Progenitor cell of endocrine pancreas (in vitro differentiated cells): Measurements from ENCODE around the gene ZFP92. TPM values are rescaled to one million over a fixed set of nuclear protein-coding genes. Genes with fewer than 3 reads are reported as not detected.
"Not testable (repeated sequence)": the region's sequence is repeated elsewhere in the genome, so short reads cannot be mapped to it uniquely, and the experiment has no call there.

ENCODE experiments used
- DNase-seq: peaks from one replicate; pipeline ENCODE4 v3.0.0; 2021; ENCODE audit warnings: low spot score; ENCODE audit not compliant: unreplicated experiment
- H3K27ac Mint-ChIP-seq: 2 replicates; pipeline ENCODE4 v1.8.0; 2021; ENCODE audit warnings: mild to moderate bottlenecking, moderate library complexity, mixed read lengths
- H3K27me3 Mint-ChIP-seq: 2 replicates; pipeline ENCODE4 v1.8.0; 2021; ENCODE audit warnings: mixed read lengths
- H3K36me3 Mint-ChIP-seq: 2 replicates; pipeline ENCODE4 v1.8.0; 2022; ENCODE audit warnings: mixed read lengths; ENCODE audit not compliant: insufficient read depth
- H3K4me1 Mint-ChIP-seq: 2 replicates; pipeline ENCODE4 v1.8.0; 2021; ENCODE audit warnings: low read depth, mixed read lengths
- H3K4me3 Mint-ChIP-seq: 2 replicates; pipeline ENCODE4 v1.8.0; 2021; ENCODE audit warnings: low read depth, mild to moderate bottlenecking, moderate library complexity, mixed read lengths
- H3K9me3 Mint-ChIP-seq: 2 replicates; pipeline ENCODE4 v1.8.0; 2021; ENCODE audit warnings: low read depth, mixed read lengths
- total RNA-seq: library from RNA; stranded (reverse); gene quantifications from 2 replicates; pipeline ENCODE4 v1.2.1, GENCODE V29; 2021
- TF ChIP-seq, protein P1 (sequence below): fragments of 200-600 bp; sonication (generic); IDR thresholded peaks from one replicate; pipeline ENCODE4 v1.5.0; 2021; ENCODE audit warnings: antibody characterized with exemption, mild to moderate bottlenecking; ENCODE audit not compliant: unreplicated experiment

The ZFP92 gene
- total RNA-seq, 1 donor from 2014 or later: 0.38 TPM

DNA sequence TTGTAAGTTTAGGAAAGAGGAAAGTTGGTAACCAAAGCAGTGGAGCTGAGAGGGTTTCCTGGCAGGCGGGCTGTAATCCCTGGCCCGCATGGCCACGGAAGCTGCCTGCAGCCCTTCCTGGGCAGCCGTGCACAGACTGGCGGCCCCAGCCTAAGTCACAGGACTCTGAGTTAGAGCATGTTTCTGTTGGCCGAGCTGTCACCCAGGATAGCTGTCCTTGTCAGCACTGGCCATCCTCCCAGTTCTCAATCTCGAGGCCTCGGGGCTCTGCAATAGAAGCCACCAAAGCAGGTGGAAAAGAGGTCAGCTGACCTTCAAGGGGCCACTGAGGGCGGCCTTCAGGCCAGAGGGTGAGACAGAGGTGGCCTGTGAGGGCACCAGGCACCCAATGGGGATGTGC, 30.6 kb upstream of the ZFP92 start:
- H3K27ac Mint-ChIP-seq: no peak overlapping the region
- H3K4me3 Mint-ChIP-seq: no peak overlapping the region
- peaks cover 11% of the 10 kb centered on the region for H3K9me3 Mint-ChIP-seq
- H3K27me3 Mint-ChIP-seq: no peaks in the 10 kb centered on the region
- TF ChIP-seq, protein P1, sequence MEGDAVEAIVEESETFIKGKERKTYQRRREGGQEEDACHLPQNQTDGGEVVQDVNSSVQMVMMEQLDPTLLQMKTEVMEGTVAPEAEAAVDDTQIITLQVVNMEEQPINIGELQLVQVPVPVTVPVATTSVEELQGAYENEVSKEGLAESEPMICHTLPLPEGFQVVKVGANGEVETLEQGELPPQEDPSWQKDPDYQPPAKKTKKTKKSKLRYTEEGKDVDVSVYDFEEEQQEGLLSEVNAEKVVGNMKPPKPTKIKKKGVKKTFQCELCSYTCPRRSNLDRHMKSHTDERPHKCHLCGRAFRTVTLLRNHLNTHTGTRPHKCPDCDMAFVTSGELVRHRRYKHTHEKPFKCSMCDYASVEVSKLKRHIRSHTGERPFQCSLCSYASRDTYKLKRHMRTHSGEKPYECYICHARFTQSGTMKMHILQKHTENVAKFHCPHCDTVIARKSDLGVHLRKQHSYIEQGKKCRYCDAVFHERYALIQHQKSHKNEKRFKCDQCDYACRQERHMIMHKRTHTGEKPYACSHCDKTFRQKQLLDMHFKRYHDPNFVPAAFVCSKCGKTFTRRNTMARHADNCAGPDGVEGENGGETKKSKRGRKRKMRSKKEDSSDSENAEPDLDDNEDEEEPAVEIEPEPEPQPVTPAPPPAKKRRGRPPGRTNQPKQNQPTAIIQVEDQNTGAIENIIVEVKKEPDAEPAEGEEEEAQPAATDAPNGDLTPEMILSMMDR: no peak
- no peak for DNase-seq
- no peaks in the 10 kb centered on the region for H3K36me3 Mint-ChIP-seq
- no peaks in the 10 kb centered on the region for H3K4me1 Mint-ChIP-seq

DNA sequence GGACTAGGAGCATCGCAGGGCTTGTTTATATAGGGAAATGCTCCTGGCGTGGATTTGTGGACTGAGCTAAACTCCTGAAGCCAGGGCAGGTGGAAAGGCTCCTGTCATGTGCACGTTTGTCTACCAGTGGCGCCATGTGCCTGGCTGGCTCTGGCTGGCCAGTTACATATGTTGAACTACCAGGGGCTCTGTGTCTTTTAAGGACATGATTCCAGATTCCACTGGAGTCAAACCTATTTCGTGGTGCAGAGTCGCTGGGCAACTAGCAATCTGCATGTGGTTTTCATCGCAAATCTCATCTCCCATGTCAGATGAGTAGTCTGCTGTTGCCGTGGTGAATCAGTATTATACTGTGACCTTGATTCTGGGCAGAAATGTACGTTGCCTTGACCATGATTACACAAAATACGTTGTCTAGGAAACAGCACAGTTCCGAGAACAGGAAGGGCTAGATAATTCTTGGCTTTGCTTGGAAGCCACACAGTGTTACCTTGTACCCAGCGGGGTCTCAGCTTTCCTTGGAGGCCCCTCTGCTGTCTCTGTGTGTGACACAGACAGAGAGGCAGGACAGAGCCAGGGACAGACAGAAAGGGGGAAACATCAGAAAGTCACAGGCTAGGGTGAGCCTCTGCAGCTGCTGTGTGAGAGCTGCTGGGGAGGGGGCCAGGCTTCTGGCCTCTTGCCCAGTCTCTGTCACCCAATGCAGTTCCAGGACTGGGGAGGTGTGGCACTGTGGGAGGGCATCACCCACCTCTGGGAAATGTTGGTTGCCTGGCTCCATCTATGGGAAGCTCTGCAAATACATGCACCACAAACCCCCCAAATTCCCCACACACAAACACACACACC, 29.4 kb upstream of the ZFP92 start:
- TF ChIP-seq, protein P1: no peak
- H3K9me3 Mint-ChIP-seq: peaks cover 12% of the 10 kb centered on the region
- no peak for DNase-seq
- H3K4me1 Mint-ChIP-seq: no peaks in the 10 kb centered on the region
- H3K36me3 Mint-ChIP-seq: no peaks in the 10 kb centered on the region
- H3K27ac Mint-ChIP-seq: no peak overlapping the region
- no peaks in the 10 kb centered on the region for H3K27me3 Mint-ChIP-seq
- H3K4me3 Mint-ChIP-seq: no peak overlapping the region

DNA sequence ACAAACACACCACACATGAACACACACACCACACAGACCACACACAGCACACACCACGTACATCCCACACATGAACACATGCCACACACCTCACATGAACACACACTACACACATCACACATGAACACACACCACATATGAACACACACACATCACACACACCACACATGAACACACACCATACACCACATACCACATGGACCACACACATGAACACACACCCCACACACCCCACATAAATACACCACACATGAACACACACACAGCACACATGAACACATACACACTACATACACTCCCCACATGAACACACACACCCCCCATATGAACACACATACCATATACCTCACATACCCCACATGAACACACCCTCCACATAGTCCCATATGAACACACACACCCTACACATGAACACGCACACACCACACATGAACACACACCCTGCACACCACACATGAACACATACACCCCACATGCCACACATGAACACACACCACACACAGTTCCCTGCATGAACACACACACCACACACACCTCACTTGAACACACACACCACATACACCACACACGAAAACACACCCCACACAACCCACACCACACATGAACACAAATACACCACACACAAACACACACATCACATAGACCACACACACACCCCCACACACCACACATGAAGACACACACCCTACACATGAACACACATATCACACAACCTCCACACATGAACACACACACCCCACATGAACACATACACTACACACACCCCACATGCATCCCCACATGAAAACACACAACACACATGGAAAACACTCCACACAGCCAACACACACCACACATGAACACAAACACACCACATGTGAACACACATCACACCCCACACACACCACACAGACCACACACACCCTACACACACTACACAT, 28.4 kb upstream of the ZFP92 start:
- TF ChIP-seq, protein P1: no peak
- no peaks in the 10 kb centered on the region for H3K27me3 Mint-ChIP-seq
- H3K36me3 Mint-ChIP-seq: no peaks in the 10 kb centered on the region
- H3K27ac Mint-ChIP-seq: no peak overlapping the region
- H3K9me3 Mint-ChIP-seq: peaks cover 7% of the 10 kb centered on the region
- no peak overlapping the region for H3K4me3 Mint-ChIP-seq
- H3K4me1 Mint-ChIP-seq: no peaks in the 10 kb centered on the region
- no peak for DNase-seq

DNA sequence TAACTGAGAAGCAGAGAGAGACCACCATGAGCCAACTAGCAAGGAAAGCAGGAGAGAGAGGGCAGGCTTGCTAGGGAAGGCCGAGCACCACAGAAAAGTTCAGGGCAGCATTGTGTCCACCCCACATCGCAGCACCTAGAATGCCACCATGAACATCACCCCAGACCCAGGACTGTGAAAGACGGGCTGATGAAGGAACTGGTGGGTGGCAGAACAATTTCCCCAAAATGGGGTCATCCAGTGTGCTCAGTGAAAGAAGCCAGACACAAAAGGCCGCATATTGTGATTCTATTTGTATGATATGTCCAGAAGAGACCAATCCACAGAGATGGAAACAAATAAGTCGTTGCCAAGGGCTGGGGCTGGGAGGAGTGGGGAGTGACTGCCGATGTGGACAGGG, 26.9 kb upstream of the ZFP92 start:
- H3K27ac Mint-ChIP-seq: no peak overlapping the region
- TF ChIP-seq, protein P1: no peak
- no peaks in the 10 kb centered on the region for H3K36me3 Mint-ChIP-seq
- no peak for DNase-seq
- H3K9me3 Mint-ChIP-seq: peaks cover 7% of the 10 kb centered on the region
- H3K27me3 Mint-ChIP-seq: no peaks in the 10 kb centered on the region
- no peaks in the 10 kb centered on the region for H3K4me1 Mint-ChIP-seq
- no peak overlapping the region for H3K4me3 Mint-ChIP-seq

DNA sequence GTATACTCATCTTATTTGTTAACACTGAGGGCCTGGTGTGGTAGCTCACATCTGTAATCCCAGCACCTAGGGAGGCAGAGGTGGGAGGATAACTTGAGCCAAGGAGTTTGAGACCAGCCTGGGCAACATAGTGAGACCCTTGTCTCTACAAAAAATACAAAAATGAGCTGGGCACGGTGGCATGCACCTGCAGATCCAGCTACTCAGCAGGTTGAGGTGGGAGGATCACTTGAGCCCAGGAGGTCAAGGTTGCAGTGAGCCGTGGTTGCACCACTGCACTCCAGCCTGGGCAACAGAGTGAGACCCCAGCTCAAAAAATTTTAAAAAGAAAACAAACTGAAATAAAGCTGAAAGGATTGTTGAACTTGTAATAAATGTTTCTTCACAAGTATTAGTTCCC, 26.3 kb upstream of the ZFP92 start:
- DNase-seq, H3K4me1 Mint-ChIP-seq, H3K27ac Mint-ChIP-seq, H3K27me3 Mint-ChIP-seq, H3K36me3 Mint-ChIP-seq, H3K9me3 Mint-ChIP-seq, H3K4me3 Mint-ChIP-seq: not testable (repeated sequence)
